H9 (cell line): ENCODE results near the gene SLC12A1. TPM values are rescaled to one million over a fixed set of nuclear protein-coding genes. Genes with fewer than 3 reads are reported as not detected.

ENCODE experiments used
- DNase-seq: peaks from one replicate; pipeline ENCODE4 v3.0.0-alpha.2; 2017
- H2AFZ ChIP-seq: one replicate; pipeline ENCODE4 v1.6.1; 2013; ENCODE audit warnings: mild to moderate bottlenecking, low read length, control low read depth, moderate library complexity
- H2AK5ac ChIP-seq: 2 replicates; pipeline ENCODE4 v1.6.1; 2013; ENCODE audit warnings: low read length, control low read depth, mixed read lengths; ENCODE audit not compliant: insufficient read length
- H2BK120ac ChIP-seq: one replicate; pipeline ENCODE4 v1.6.1; 2013; ENCODE audit warnings: low read depth, mild to moderate bottlenecking, low read length, control low read depth, inconsistent platforms; ENCODE audit not compliant: poor library complexity, severe bottlenecking
- H2BK12ac ChIP-seq: 2 replicates; pipeline ENCODE4 v1.6.1; 2013; ENCODE audit warnings: low read length, control low read depth, mixed read lengths, low read depth; ENCODE audit not compliant: insufficient read length
- H2BK15ac ChIP-seq: 2 replicates; pipeline ENCODE4 v1.6.1; 2013; ENCODE audit warnings: low read depth, low read length, control low read depth
- H2BK20ac ChIP-seq: one replicate; pipeline ENCODE4 v1.6.1; 2013; ENCODE audit warnings: low read depth, mild to moderate bottlenecking, low read length, control low read depth, inconsistent platforms; ENCODE audit not compliant: poor library complexity, severe bottlenecking
- H2BK5ac ChIP-seq: 2 replicates; pipeline ENCODE4 v1.6.1; 2013; ENCODE audit warnings: low read length, control low read depth, mixed read lengths; ENCODE audit not compliant: insufficient read length
- H3K14ac ChIP-seq: 2 replicates; pipeline ENCODE4 v1.6.1; 2013; ENCODE audit warnings: low read length, control low read depth; ENCODE audit not compliant: insufficient read depth
- H3K18ac ChIP-seq: 2 replicates; pipeline ENCODE4 v1.6.1; 2013; ENCODE audit warnings: low read depth, mild to moderate bottlenecking, mixed read lengths, low read length, control low read depth; ENCODE audit not compliant: insufficient read length
- H3K23ac ChIP-seq: 2 replicates; pipeline ENCODE4 v1.6.1; 2013; ENCODE audit warnings: low read length, control low read depth, mixed read lengths, low read depth; ENCODE audit not compliant: insufficient read length
- H3K23me2 ChIP-seq: 2 replicates; pipeline ENCODE4 v1.6.1; 2013; ENCODE audit warnings: low read depth, mild to moderate bottlenecking, mixed read lengths, low read length, control low read depth; ENCODE audit not compliant: insufficient read length, poor library complexity, severe bottlenecking
- H3K27ac ChIP-seq: 2 replicates; pipeline ENCODE4 v1.5.1; 2013; ENCODE audit warnings: low read length, control low read depth, mixed read lengths, low read depth; ENCODE audit not compliant: insufficient read length
- H3K27me3 ChIP-seq: 2 replicates; pipeline ENCODE4 v1.6.1; 2013; ENCODE audit warnings: low read length, control low read depth, inconsistent platforms; ENCODE audit not compliant: insufficient read depth
- H3K4ac ChIP-seq: 2 replicates; pipeline ENCODE4 v1.6.1; 2013; ENCODE audit warnings: low read depth, mild to moderate bottlenecking, control low read depth, inconsistent platforms, low read length, moderate library complexity
- H3K4me1 ChIP-seq: 2 replicates; pipeline ENCODE4 v1.6.1; 2013; ENCODE audit warnings: low read length, control low read depth, inconsistent platforms; ENCODE audit not compliant: insufficient read depth
- H3K4me2 ChIP-seq: 2 replicates; pipeline ENCODE4 v1.6.1; 2013; ENCODE audit warnings: low read length, control low read depth, mixed read lengths; ENCODE audit not compliant: insufficient read length, insufficient read depth
- H3K56ac ChIP-seq: 2 replicates; pipeline ENCODE4 v1.6.1; 2013; ENCODE audit warnings: low read depth, mild to moderate bottlenecking, mixed read lengths, low read length, control low read depth; ENCODE audit not compliant: insufficient read length
- H3K79me1 ChIP-seq: 2 replicates; pipeline ENCODE4 v1.6.1; 2013; ENCODE audit warnings: low read depth, mild to moderate bottlenecking, moderate library complexity, low read length, control low read depth, inconsistent platforms; ENCODE audit not compliant: insufficient read depth, poor library complexity, severe bottlenecking
- H3K79me2 ChIP-seq: 2 replicates; pipeline ENCODE4 v1.6.1; 2013; ENCODE audit warnings: low read length, control low read depth, inconsistent platforms; ENCODE audit not compliant: insufficient read depth
- H3K9ac ChIP-seq: 2 replicates; pipeline ENCODE4 v1.6.1; 2013; ENCODE audit warnings: low read length, control low read depth, mixed read lengths; ENCODE audit not compliant: insufficient read length; ENCODE audit errors: extremely low read depth
- H3K9me3 ChIP-seq: one replicate; pipeline ENCODE4 v1.6.1; 2013; ENCODE audit warnings: low read depth, low read length, inconsistent platforms; ENCODE audit not compliant: control insufficient read depth
- H3T11ph ChIP-seq: one replicate; pipeline ENCODE4 v1.6.1; 2013; ENCODE audit warnings: mild to moderate bottlenecking, low read length, control low read depth, inconsistent platforms
- H4K20me1 ChIP-seq: one replicate; pipeline ENCODE4 v1.6.1; 2013; ENCODE audit not compliant: control insufficient read depth, insufficient read length, insufficient read depth
- H4K5ac ChIP-seq: 2 replicates; pipeline ENCODE4 v1.6.1; 2013; ENCODE audit warnings: low read depth, mild to moderate bottlenecking, mixed read lengths, low read length, control low read depth; ENCODE audit not compliant: insufficient read length
- H4K8ac ChIP-seq: replicated peaks from 2 replicates; pipeline ENCODE4 v1.6.1; 2013; ENCODE audit warnings: low read length, control low read depth, mixed read lengths, low read depth; ENCODE audit not compliant: insufficient read length
- H4K91ac ChIP-seq: 2 replicates; pipeline ENCODE4 v1.6.1; 2013; ENCODE audit warnings: low read depth, mild to moderate bottlenecking, moderate library complexity, mixed read lengths, low read length, control low read depth; ENCODE audit not compliant: insufficient read length
- H3K27ac Mint-ChIP-seq, 3 experiments: 2 replicates in 2 of 3; 3 replicates in 1 of 3; pipeline ENCODE4 v1.8.0; 2020 to 2021; ENCODE audit warnings: mixed read lengths in 3 of 3, mild to moderate bottlenecking in 1 of 3, moderate library complexity in 1 of 3
- H3K27me3 Mint-ChIP-seq: 2 replicates; pipeline ENCODE4 v1.8.0; 2021; ENCODE audit warnings: low read depth, mild to moderate bottlenecking, moderate library complexity, mixed read lengths
- H3K36me3 Mint-ChIP-seq, 3 experiments: 2 replicates in 2 of 3; 3 replicates in 1 of 3; pipeline ENCODE4 v1.8.0; 2020 to 2021; ENCODE audit warnings: low read depth in 3 of 3, mixed read lengths in 3 of 3; ENCODE audit not compliant: insufficient read depth in 1 of 3
- H3K4me1 Mint-ChIP-seq, 2 experiments: 2 replicates each; pipeline ENCODE4 v1.8.0; 2020; ENCODE audit warnings: mixed read lengths in 2 of 2
- H3K4me3 Mint-ChIP-seq, 2 experiments: 2 replicates in 1 of 2; 3 replicates in 1 of 2; pipeline ENCODE4 v1.8.0; 2020 to 2021; ENCODE audit warnings: mild to moderate bottlenecking in 2 of 2, mixed read lengths in 2 of 2, moderate library complexity in 1 of 2
- H3K9me3 Mint-ChIP-seq, 2 experiments: 2 replicates in 1 of 2; 3 replicates in 1 of 2; pipeline ENCODE4 v1.8.0; 2020; ENCODE audit warnings: mild to moderate bottlenecking in 2 of 2, mixed read lengths in 2 of 2, moderate library complexity in 1 of 2
- CTCF ChIP-seq: fragments of 200-600 bp; sonication (generic); conservative IDR thresholded peaks from 3 replicates; pipeline ENCODE4 v1.8.0; 2021; ENCODE audit warnings: antibody characterized with exemption, mild to moderate bottlenecking
- WGBS: extraction: QIAGEN DNeasy Blood & Tissue Kit; methylation state at CpG from one replicate; pipeline ENCODE4 v1.1.7; 2013; ENCODE audit warnings: missing lambda C conversion rate, low lambda C conversion rate, mixed read lengths; ENCODE audit not compliant: insufficient read length; ENCODE audit errors: extremely low coverage; 5-methylcytosine and 5-hydroxymethylcytosine counted together
- total RNA-seq: library from RNA; stranded (reverse); gene quantifications from 2 replicates; pipeline ENCODE4 v1.2.1, GENCODE V29; 2021

SLC12A1 gene
- total RNA-seq, 1 experiment from 2014 or later = 0.07 TPM

DNA sequence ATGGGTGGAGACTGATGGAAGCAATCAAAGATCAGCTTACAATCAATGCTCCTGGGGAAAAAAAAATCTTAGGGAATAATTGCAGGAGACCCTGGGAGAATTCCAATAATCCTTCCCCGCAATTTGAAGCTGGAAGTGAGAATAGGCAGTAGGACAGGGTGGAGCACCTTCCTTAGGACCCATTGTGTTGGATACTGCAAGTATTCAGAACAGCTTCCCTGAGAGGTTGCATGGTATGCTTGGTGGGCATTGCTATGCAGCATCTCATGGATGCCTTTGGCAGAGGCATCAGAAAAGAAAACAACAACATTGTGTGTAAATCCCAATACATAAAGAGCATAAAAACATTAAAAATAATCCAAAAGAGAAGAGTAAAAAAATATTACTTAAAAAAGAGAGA, 100.5 kb downstream of the SLC12A1 start:
- Histone ChIP-seq H2BK20ac (no peak overlapping the region), H3K9me3 (no peaks in the 10 kb centered on the region), H4K5ac (no peak overlapping the region), H2BK5ac (no peak overlapping the region), H2BK12ac (no peak overlapping the region), H3K4me2 (no peak overlapping the region), H3K27ac (no peak overlapping the region), H3K4ac (no peak overlapping the region), H3K23ac (no peak overlapping the region), H4K8ac (no peak overlapping the region), H3K9ac (no peak overlapping the region), H2BK120ac (no peak overlapping the region), H3K14ac (no peak overlapping the region), H3T11ph (no peak overlapping the region), H2BK15ac (no peak overlapping the region), H3K56ac (no peak overlapping the region), H4K20me1 (no peaks in the 10 kb centered on the region), H3K27me3 (no peaks in the 10 kb centered on the region), H2AK5ac (no peak overlapping the region), H3K79me2 (no peaks in the 10 kb centered on the region), H3K79me1 (no peaks in the 10 kb centered on the region), H3K18ac (no peak overlapping the region), H4K91ac (no peak overlapping the region), H2AFZ (no peak overlapping the region), H3K23me2 (no peaks in the 10 kb centered on the region), H3K4me1 (peaks cover 7% of the 10 kb centered on the region; the same call in 1 of the 2 replicates)
- H3K9me3 Mint-ChIP-seq = no peaks in the 10 kb centered on the region; a peak in 2 of 5 replicates
- no peak for TF ChIP-seq CTCF
- H3K36me3 Mint-ChIP-seq = peaks cover 0 to 1% (median 0%) of the 10 kb centered on the region in 3 experiments; a peak in 1 of 7 replicates
- no CpG with 5 or more reads among the region's 1 CpG for WGBS
- no peaks in the 10 kb centered on the region for H3K27me3 Mint-ChIP-seq
- no peak overlapping the region; a peak in 1 of 5 replicates for H3K4me3 Mint-ChIP-seq
- peaks cover 41 to 48% of the 10 kb centered on the region in 2 experiments for H3K4me1 Mint-ChIP-seq
- H3K27ac Mint-ChIP-seq = no peak overlapping the region
- DNase-seq = no peak
